DND-41 (cell line): ENCODE data around the gene CYP2W1.

Source experiments
- EZH2 ChIP-seq: IDR thresholded peaks from 3 replicates; pipeline ENCODE4 v1.6.1; 2012; ENCODE audit warnings: borderline replicate concordance, low read depth, mild to moderate bottlenecking, moderate library complexity, low read length, inconsistent platforms; ENCODE audit not compliant: severe bottlenecking
- TF ChIP-seq, protein P1 (sequence below): IDR thresholded peaks from 2 replicates; pipeline ENCODE4 v1.5.1; 2012; ENCODE audit warnings: borderline replicate concordance, low read length, moderate library complexity, mild to moderate bottlenecking; ENCODE audit not compliant: poor library complexity, severe bottlenecking; ENCODE audit errors: extremely low read depth

DNA sequence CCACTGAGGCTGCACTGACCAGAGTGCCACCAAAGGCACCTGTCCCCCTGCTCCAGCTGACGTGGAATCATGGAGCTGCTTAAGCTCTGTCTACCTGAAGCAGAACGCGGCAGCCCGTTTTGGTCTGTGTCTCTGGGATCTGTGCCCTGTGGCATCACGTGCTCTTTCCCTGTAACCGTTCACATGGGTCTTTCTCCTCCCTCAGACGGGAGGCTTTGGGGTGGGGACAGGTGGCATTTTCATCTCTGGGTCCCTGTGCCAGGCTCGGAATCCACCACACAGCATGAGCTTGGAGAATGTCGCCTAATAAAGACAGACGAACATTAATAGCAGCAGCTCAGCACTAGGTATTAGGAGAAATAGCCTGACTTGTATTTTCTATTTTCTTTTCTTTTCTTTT lies 26.9 kb upstream of the CYP2W1 start:
- TF ChIP-seq, protein P1, sequence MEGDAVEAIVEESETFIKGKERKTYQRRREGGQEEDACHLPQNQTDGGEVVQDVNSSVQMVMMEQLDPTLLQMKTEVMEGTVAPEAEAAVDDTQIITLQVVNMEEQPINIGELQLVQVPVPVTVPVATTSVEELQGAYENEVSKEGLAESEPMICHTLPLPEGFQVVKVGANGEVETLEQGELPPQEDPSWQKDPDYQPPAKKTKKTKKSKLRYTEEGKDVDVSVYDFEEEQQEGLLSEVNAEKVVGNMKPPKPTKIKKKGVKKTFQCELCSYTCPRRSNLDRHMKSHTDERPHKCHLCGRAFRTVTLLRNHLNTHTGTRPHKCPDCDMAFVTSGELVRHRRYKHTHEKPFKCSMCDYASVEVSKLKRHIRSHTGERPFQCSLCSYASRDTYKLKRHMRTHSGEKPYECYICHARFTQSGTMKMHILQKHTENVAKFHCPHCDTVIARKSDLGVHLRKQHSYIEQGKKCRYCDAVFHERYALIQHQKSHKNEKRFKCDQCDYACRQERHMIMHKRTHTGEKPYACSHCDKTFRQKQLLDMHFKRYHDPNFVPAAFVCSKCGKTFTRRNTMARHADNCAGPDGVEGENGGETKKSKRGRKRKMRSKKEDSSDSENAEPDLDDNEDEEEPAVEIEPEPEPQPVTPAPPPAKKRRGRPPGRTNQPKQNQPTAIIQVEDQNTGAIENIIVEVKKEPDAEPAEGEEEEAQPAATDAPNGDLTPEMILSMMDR, result no peak
- TF ChIP-seq EZH2, result no peak
